ENCODE results near the gene CACUL1. TPM values are rescaled to one million over a fixed set of nuclear protein-coding genes. Genes with fewer than 3 reads are reported as not detected.

Gene CACUL1
- total and polyA plus RNA-seq, 2 donors (not counting 3 experiments of a cell fraction or from before 2014, with no cell fraction given): 6.0 to 35.1 TPM

DNA sequence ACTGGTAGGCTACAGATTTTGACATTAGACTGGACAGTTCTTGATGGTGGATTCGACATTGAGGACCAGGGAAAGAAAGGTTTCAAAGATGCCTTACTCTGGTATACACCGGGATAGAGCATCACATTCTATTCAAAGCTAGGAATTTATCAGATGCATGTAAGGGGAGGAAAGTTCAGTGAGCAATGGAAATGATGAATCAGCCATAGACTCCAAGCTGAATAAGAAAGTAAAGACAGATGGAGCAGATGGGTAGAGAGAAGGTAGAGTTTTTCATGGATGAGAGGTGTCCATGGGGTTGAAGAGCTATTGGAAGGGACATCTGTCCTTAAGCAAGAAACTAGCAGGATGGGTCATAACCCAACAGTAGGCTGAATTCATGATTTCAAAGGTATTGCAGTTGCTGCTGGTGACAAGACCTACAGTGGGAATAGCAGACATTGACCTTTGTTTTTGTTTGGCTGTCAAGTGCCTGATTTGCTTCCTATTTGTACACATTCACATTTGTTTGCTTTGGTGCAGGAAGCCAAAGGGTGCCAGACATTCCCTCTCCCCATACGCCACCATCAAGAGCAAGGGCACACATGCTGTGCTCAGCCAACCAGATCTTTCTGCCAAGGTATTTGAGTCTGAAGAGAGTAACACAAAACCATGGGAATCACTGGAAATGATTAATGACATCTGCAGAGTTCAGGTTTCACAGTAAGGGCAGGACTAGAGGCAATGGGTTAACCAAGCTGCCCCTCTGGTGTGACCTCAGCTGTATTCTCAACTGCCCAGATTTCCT is 8.6 kb upstream of the CACUL1 start:
- BruUV-seq (replicated peaks): no TSS peak
- DNase-seq (ENCODE audit: low read depth, low spot score) (no peak), FAIRE-seq (no peak)
- H3K9me1 ChIP-seq (replicated peaks; ENCODE audit: control insufficient read depth, extremely low read depth, insufficient read depth, low read length): no peaks in the 10 kb centered on the region
- H4K20me1 ChIP-seq (replicated peaks; ENCODE audit: control insufficient read depth, extremely low read depth, insufficient read depth, low read length): no peaks in the 10 kb centered on the region
- H3K4me2 ChIP-seq (ENCODE audit: insufficient read depth, low read length): no peak overlapping the region
- ChIA-PET CTCF (no interaction called here), POLR2A (no interaction called here)
- intact Hi-C loops (cut with micrococcal nuclease): no loop called here
- peaks cover 2 to 8% of the 10 kb centered on the region in 2 experiments for H3K27me3 ChIP-seq (ENCODE audit: control insufficient read depth in 2 of 2, insufficient read depth in 2 of 2, low read length in 2 of 2)
- no peak overlapping the region for H3K9ac ChIP-seq (replicated peaks; ENCODE audit: extremely low read depth, insufficient read depth, low read length)
- H3K4me1 ChIP-seq (ENCODE audit: control insufficient read depth, extremely low read depth, insufficient read depth, low read length): no peaks in the 10 kb centered on the region
- no peak overlapping the region for H3K27ac ChIP-seq (ENCODE audit: insufficient read depth, low read depth, low read length)
- TF ChIP-seq POLR2A (IDR thresholded peaks at IDR 0.05; ENCODE audit: low read depth, low read length): no peak
- H3K36me3 ChIP-seq (ENCODE audit: control insufficient read depth in 2 of 2, extremely low read depth in 1 of 2, insufficient read depth in 2 of 2, low read length in 2 of 2): no peaks in the 10 kb centered on the region
- dilution Hi-C loops (cut with MboI; ENCODE audit: extremely low pct_ligation_motif_present, low sequenced_read_pairs): no loop called here
- H3K79me2 ChIP-seq (ENCODE audit: control insufficient read depth, insufficient read depth, low read length): no peaks in the 10 kb centered on the region
- H3K9me3 ChIP-seq (replicated peaks; ENCODE audit: control insufficient read depth, insufficient read depth, low read length): no peaks in the 10 kb centered on the region
- no peak overlapping the region for H2AFZ ChIP-seq (ENCODE audit: low read depth, low read length)
- H3K4me3 ChIP-seq (replicated peaks in 1 of 3; ENCODE audit: insufficient read depth in 1 of 3, low read depth in 1 of 3, low read length in 3 of 3): no peak overlapping the region

DNA sequence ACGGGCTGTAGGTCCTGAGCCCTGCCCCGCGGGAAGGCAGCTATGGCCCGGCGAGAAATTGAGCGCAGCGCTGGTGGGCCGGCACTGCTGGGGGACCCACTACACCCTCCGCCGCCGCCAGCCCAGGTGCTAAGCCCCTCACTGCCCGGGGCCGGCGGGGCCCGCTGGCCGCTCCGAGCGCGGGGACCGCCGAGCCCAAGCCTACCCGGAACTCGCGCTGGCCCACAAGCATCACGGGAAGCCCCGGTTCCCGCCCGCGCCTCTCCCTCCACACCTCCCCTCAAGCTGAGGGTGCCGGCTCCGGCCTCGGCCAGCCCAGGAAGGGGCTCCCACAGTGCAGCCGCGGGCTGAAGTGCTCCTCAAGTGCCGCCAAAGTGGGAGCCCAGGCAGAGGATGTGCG is 5.5 kb upstream of the CACUL1 start:
- no peaks in the 10 kb centered on the region for H3K79me2 ChIP-seq (ENCODE audit: control insufficient read depth, insufficient read depth, low read length)
- H3K4me3 ChIP-seq (replicated peaks in 1 of 3; ENCODE audit: insufficient read depth in 1 of 3, low read depth in 1 of 3, low read length in 3 of 3): no peak overlapping the region
- H3K4me1 ChIP-seq (ENCODE audit: control insufficient read depth, extremely low read depth, insufficient read depth, low read length): no peaks in the 10 kb centered on the region
- no peak overlapping the region for H3K4me2 ChIP-seq (ENCODE audit: insufficient read depth, low read length)
- no peak overlapping the region for H3K27ac ChIP-seq (ENCODE audit: insufficient read depth, low read depth, low read length)
- POLR2A ChIA-PET: no interaction called here
- H3K27me3 ChIP-seq (ENCODE audit: control insufficient read depth in 2 of 2, insufficient read depth in 2 of 2, low read length in 2 of 2): peaks cover 4 to 8% of the 10 kb centered on the region in 2 experiments
- H4K20me1 ChIP-seq (replicated peaks; ENCODE audit: control insufficient read depth, extremely low read depth, insufficient read depth, low read length): no peaks in the 10 kb centered on the region
- no peak overlapping the region for H2AFZ ChIP-seq (ENCODE audit: low read depth, low read length)
- intact Hi-C loops (cut with micrococcal nuclease): no loop called here
- H3K9me3 ChIP-seq (replicated peaks; ENCODE audit: control insufficient read depth, insufficient read depth, low read length): no peaks in the 10 kb centered on the region
- TF ChIP-seq GATA2 (IDR thresholded peaks at IDR 0.05; ENCODE audit: insufficient read depth, insufficient read length, low read depth, low read length) (no peak), FOS (IDR thresholded peaks at IDR 0.05; ENCODE audit: borderline replicate concordance, insufficient read depth, low read length) (no peak), POLR2A (IDR thresholded peaks at IDR 0.05; ENCODE audit: low read depth, low read length) (no peak), EZH2 (IDR thresholded peaks at IDR 0.05; ENCODE audit: borderline replicate concordance, low read depth, low read length, severe bottlenecking) (no peak), POLR2AphosphoS5 (IDR thresholded peaks at IDR 0.05; ENCODE audit: insufficient read depth, low read depth, low read length) (no peak), MYC (IDR thresholded peaks at IDR 0.05; ENCODE audit: low read depth, low read length) (no peak)
- TF ChIP-seq, protein P1, sequence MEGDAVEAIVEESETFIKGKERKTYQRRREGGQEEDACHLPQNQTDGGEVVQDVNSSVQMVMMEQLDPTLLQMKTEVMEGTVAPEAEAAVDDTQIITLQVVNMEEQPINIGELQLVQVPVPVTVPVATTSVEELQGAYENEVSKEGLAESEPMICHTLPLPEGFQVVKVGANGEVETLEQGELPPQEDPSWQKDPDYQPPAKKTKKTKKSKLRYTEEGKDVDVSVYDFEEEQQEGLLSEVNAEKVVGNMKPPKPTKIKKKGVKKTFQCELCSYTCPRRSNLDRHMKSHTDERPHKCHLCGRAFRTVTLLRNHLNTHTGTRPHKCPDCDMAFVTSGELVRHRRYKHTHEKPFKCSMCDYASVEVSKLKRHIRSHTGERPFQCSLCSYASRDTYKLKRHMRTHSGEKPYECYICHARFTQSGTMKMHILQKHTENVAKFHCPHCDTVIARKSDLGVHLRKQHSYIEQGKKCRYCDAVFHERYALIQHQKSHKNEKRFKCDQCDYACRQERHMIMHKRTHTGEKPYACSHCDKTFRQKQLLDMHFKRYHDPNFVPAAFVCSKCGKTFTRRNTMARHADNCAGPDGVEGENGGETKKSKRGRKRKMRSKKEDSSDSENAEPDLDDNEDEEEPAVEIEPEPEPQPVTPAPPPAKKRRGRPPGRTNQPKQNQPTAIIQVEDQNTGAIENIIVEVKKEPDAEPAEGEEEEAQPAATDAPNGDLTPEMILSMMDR (IDR thresholded peaks at IDR 0.05; ENCODE audit: extremely low read depth in 1 of 2, insufficient read depth in 1 of 2, low read depth in 1 of 2, low read length in 2 of 2): no peak
- BruUV-seq (replicated peaks): no TSS peak
- no peaks in the 10 kb centered on the region for H3K36me3 ChIP-seq (ENCODE audit: control insufficient read depth in 2 of 2, extremely low read depth in 1 of 2, insufficient read depth in 2 of 2, low read length in 2 of 2)
- FAIRE-seq (no peak), DNase-seq (ENCODE audit: low read depth, low spot score) (no peak)
- dilution Hi-C loops (cut with MboI; ENCODE audit: extremely low pct_ligation_motif_present, low sequenced_read_pairs): no loop called here
- no peaks in the 10 kb centered on the region for H3K9me1 ChIP-seq (replicated peaks; ENCODE audit: control insufficient read depth, extremely low read depth, insufficient read depth, low read length)
- H3K9ac ChIP-seq (replicated peaks; ENCODE audit: extremely low read depth, insufficient read depth, low read length): no peak overlapping the region
- CTCF ChIA-PET: no interaction called here
